ENCODE results near the gene METTL2B. TPM values are rescaled to one million over a fixed set of nuclear protein-coding genes. Genes with fewer than 3 reads are reported as not detected.
A peak's percentile ranks its signal among the peaks of the same experiment; 100 is the strongest.

Gene METTL2B
- total RNA-seq, 4 donors from 2014 or later, result 21.6 to 27.9 (median 24.1) TPM

- Histone ChIP-seq H3K4me3 (no peak overlapping the region), H3K27ac (peak overlapping the region in 2 of 4 donors; percentile 25 to 29), H3K9me3 (no peaks in the 10 kb centered on the region), H3K4me1 (peaks cover 0 to 45% (median 22%) of the 10 kb centered on the region in 4 donors), H3K36me3 (peaks cover 0 to 4% (median 0%) of the 10 kb centered on the region in 3 donors), H3K27me3 (no peaks in the 10 kb centered on the region)
- WGBS, 2 donors, result 73 to 88% methylated on average over 1 of the region's 1 CpG
- no peak for TF ChIP-seq EP300 (IDR thresholded peaks at IDR 0.05)
- TF ChIP-seq, protein P1, sequence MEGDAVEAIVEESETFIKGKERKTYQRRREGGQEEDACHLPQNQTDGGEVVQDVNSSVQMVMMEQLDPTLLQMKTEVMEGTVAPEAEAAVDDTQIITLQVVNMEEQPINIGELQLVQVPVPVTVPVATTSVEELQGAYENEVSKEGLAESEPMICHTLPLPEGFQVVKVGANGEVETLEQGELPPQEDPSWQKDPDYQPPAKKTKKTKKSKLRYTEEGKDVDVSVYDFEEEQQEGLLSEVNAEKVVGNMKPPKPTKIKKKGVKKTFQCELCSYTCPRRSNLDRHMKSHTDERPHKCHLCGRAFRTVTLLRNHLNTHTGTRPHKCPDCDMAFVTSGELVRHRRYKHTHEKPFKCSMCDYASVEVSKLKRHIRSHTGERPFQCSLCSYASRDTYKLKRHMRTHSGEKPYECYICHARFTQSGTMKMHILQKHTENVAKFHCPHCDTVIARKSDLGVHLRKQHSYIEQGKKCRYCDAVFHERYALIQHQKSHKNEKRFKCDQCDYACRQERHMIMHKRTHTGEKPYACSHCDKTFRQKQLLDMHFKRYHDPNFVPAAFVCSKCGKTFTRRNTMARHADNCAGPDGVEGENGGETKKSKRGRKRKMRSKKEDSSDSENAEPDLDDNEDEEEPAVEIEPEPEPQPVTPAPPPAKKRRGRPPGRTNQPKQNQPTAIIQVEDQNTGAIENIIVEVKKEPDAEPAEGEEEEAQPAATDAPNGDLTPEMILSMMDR (IDR thresholded peaks at IDR 0.05), result no peak
- TF ChIP-seq POLR2A (IDR thresholded peaks at IDR 0.05), result no peak
- DNase-seq (ENCODE audit: low spot score in 2 of 2), result no peak
Measured at GRCh38 chr7:128452552-128452951, 24.0 kb upstream of the METTL2B start.

GRCh38 chr7:128453836-128454804 lies 22.4 kb upstream of the METTL2B start:
- TF ChIP-seq, protein P1 (IDR thresholded peaks at IDR 0.05), result no peak
- TF ChIP-seq POLR2A (IDR thresholded peaks at IDR 0.05) (peak in 1 of 2 donors; percentile 60), EP300 (IDR thresholded peaks at IDR 0.05) (peak; percentile 66 to 93)

GRCh38 chr7:128454808-128455542 lies 21.6 kb upstream of the METTL2B start:
- no peak for TF ChIP-seq EP300 (IDR thresholded peaks at IDR 0.05)
- TF ChIP-seq, protein P1 (IDR thresholded peaks at IDR 0.05), result no peak
- no peak for TF ChIP-seq POLR2A (IDR thresholded peaks at IDR 0.05)
- Histone ChIP-seq H3K27ac (peak overlapping the region; percentile 82 to 95 (median 94)), H3K4me3 (peak overlapping the region; percentile 73 to 96 (median 88)), H3K4me1 (peaks cover 0 to 69% (median 23%) of the 10 kb centered on the region in 4 donors), H3K36me3 (peaks cover 0 to 7% (median 0%) of the 10 kb centered on the region in 3 donors), H3K27me3 (no peaks in the 10 kb centered on the region), H3K9me3 (no peaks in the 10 kb centered on the region)
- WGBS, 2 donors, result 43 to 47% methylated on average over 24 of the region's 25 CpGs
- DNase-seq (ENCODE audit: low spot score in 2 of 2), result no peak

More at GRCh38 chr7:128453836-128454804, 22.4 kb upstream of the METTL2B start:
- H3K36me3 ChIP-seq, result peaks cover 0 to 7% (median 0%) of the 10 kb centered on the region in 3 donors
- peak; percentile 77 to 89 for DNase-seq (ENCODE audit: low spot score in 2 of 2)
- H3K4me3 ChIP-seq, result peak overlapping the region; percentile 17 to 96 (median 82)
- peaks cover 0 to 60% (median 23%) of the 10 kb centered on the region in 4 donors for H3K4me1 ChIP-seq
- H3K27ac ChIP-seq, result peak overlapping the region; percentile 82 to 95 (median 94)
- H3K9me3 ChIP-seq, result no peaks in the 10 kb centered on the region
- 13 to 17% methylated on average over 17 to 23 of the region's 23 CpGs for WGBS, 2 donors
- no peaks in the 10 kb centered on the region for H3K27me3 ChIP-seq

- Histone ChIP-seq H3K36me3 (peaks cover 0 to 7% (median 0%) of the 10 kb centered on the region in 3 donors), H3K4me3 (peak within 1 kb of the TSS; percentile 73 to 96 (median 88)), H3K27ac (peak within 1 kb of the TSS; percentile 82 to 95 (median 94)), H3K27me3 (no peaks in the 10 kb centered on the region), H3K9me3 (no peaks in the 10 kb centered on the region), H3K4me1 (peaks cover 0 to 69% (median 23%) of the 10 kb centered on the region in 4 donors)
- 0% methylated on average over 51 to 56 of the region's 64 CpGs for WGBS, 2 donors
- TF ChIP-seq, protein P1 (IDR thresholded peaks at IDR 0.05), result peak in 2 of 5 experiments; percentile 16 to 25
- TF ChIP-seq EP300 (IDR thresholded peaks at IDR 0.05), result peak; percentile 31 to 93
- TF ChIP-seq POLR2A (IDR thresholded peaks at IDR 0.05), result peak; percentile 84 to 86
- peak; percentile 85 to 89 for DNase-seq (ENCODE audit: low spot score in 2 of 2)
Measured at GRCh38 chr7:128455543-128456254, 20.8 kb upstream of the METTL2B start, which contains the start of gene HILPDA. Gene HILPDA (plus strand): TSS chr7:128455878. CDS start chr7:128457269, 1,391 bp downstream.

Measured in tibial nerve (tissue), 4 donors.